Common myeloid progenitor, CD34-positive (primary cell): ENCODE results near the gene TFB2M. TPM values are rescaled to one million over a fixed set of nuclear protein-coding genes. Genes with fewer than 3 reads are reported as not detected.
"Not testable (repeated sequence)": the region's sequence is repeated elsewhere in the genome, so short reads cannot be mapped to it uniquely, and the experiment has no call there.

Experiments
- CTCF ChIA-PET: fragments of 350-600 bp; sonication (Branson Sonifier 250); formaldehyde crosslinking; loops from one replicate; lab custom pipeline; 2021; ENCODE audit warnings: antibody characterized with exemption; lab: Charles Lee
- POLR2A ChIA-PET: fragments of 350-600 bp; sonication (Branson Sonifier 250); formaldehyde crosslinking; loops from one replicate; lab custom pipeline; 2021; ENCODE audit warnings: antibody characterized with exemption; lab: Charles Lee
- DNase-seq, 3 donors: peaks; one replicate each; pipeline versions ENCODE4 v3.0.0 to v3.0.0-alpha.2; 2013
- H3K27ac ChIP-seq, 2 experiments: 1 replicate in 1 of 2; 2 replicates in 1 of 2; pipeline ENCODE4 v1.7.0; 2013; ENCODE audit warnings: inconsistent platforms in 2 of 2, low read length in 2 of 2, mild to moderate bottlenecking in 2 of 2, low read depth in 1 of 2, moderate library complexity in 1 of 2; ENCODE audit not compliant: severe bottlenecking in 2 of 2, insufficient read depth in 1 of 2, poor library complexity in 1 of 2
- H3K27me3 ChIP-seq, 5 experiments: replicated peaks in 2 of 5; 1 replicate in 3 of 5; 2 replicates in 2 of 5; pipeline versions ENCODE4 v1.6.1 to v1.7.0; 2013; ENCODE audit warnings: low read length in 4 of 5, mild to moderate bottlenecking in 2 of 5, moderate library complexity in 2 of 5, inconsistent platforms in 1 of 5; ENCODE audit not compliant: insufficient read depth in 5 of 5, control insufficient read depth in 4 of 5
- H3K36me3 ChIP-seq, 4 experiments: 1 replicate in 2 of 4; 2 replicates in 2 of 4; pipeline versions ENCODE4 v1.6.1 to v1.7.0; 2013; ENCODE audit warnings: low read length in 3 of 4, control low read depth in 1 of 4, mild to moderate bottlenecking in 1 of 4; ENCODE audit not compliant: control insufficient read depth in 4 of 4, insufficient read depth in 4 of 4
- H3K4me1 ChIP-seq, 4 experiments: 1 replicate in 3 of 4; 2 replicates in 1 of 4; pipeline versions ENCODE4 v1.6.1 to v1.7.1; 2013; ENCODE audit warnings: low read length in 3 of 4, mild to moderate bottlenecking in 3 of 4, control low read depth in 1 of 4, inconsistent platforms in 1 of 4, moderate library complexity in 1 of 4; ENCODE audit not compliant: control insufficient read depth in 4 of 4, insufficient read depth in 4 of 4; ENCODE audit errors: control extremely low read depth in 1 of 4
- H3K4me3 ChIP-seq, 7 experiments: 1 replicate in 4 of 7; 2 replicates in 3 of 7; pipeline versions ENCODE4 v1.5.1 to v1.7.0; 2013; ENCODE audit warnings: mild to moderate bottlenecking in 7 of 7, low read length in 6 of 7, moderate library complexity in 6 of 7, inconsistent platforms in 2 of 7, low read depth in 2 of 7, control low read depth in 1 of 7; ENCODE audit not compliant: insufficient read depth in 4 of 7, control insufficient read depth in 1 of 7; ENCODE audit errors: extremely low read depth in 1 of 7
- H3K9me3 ChIP-seq, 5 experiments: 1 replicate in 4 of 5; 2 replicates in 1 of 5; pipeline versions ENCODE4 v1.6.1 to v1.7.1; 2013; ENCODE audit warnings: low read length in 4 of 5, mild to moderate bottlenecking in 2 of 5, inconsistent platforms in 1 of 5, low read depth in 1 of 5, moderate library complexity in 1 of 5; ENCODE audit not compliant: control insufficient read depth in 4 of 5, insufficient read depth in 2 of 5; ENCODE audit errors: control extremely low read depth in 1 of 5
- WGBS: methylation state at CpG from one replicate; pipeline ENCODE4 v1.1.5; 2013; ENCODE audit not compliant: insufficient coverage; 5-methylcytosine and 5-hydroxymethylcytosine counted together
- polyA plus RNA-seq: library from polyadenylated mRNA; unstranded; fragments of 120-200 nt; gene quantifications from one replicate; pipeline ENCODE4 v1.2.1, GENCODE V29; 2013

TFB2M gene
- polyA plus RNA-seq = 19.5 TPM

GRCh38 chr1:246566128-246566812 lies at the start of gene TFB2M, which contains the start of gene CNST:
Gene TFB2M, minus strand, starts transcription at chr1:246566261. Its CDS starts 123 bp downstream, at chr1:246566138.
Gene CNST, plus strand, starts transcription at chr1:246566456. Its CDS starts 25,107 bp downstream, at chr1:246591563.
- H3K27me3 ChIP-seq = no peaks in the 10 kb centered on the region
- peak within 1 kb of the TSS; percentile 92 to 96 for H3K27ac ChIP-seq
- peaks cover 29 to 52% (median 43%) of the 10 kb centered on the region in 4 experiments for H3K4me1 ChIP-seq
- ChIA-PET POLR2A (interaction anchor here (0.9 to 3.1 kb wide), 3 partner anchors 9 to 43 kb away, joined by 3 to 19 read pairs (median 3); no protein-coding TSS in a partner anchor), CTCF (interaction anchor here (0.6 to 2.1 kb wide), 11 partner anchors 10 to 441 kb away, joined by 3 to 12 read pairs (median 3); no protein-coding TSS in a partner anchor)
- peak within 1 kb of the TSS; percentile 89 to 100 (median 98) for H3K4me3 ChIP-seq
- peaks cover 2 to 15% (median 8%) of the 10 kb centered on the region in 4 experiments for H3K36me3 ChIP-seq
- DNase-seq = peak; percentile 98 to 99 (median 98)
- H3K9me3 ChIP-seq = no peaks in the 10 kb centered on the region
- WGBS = under 1% methylated on average over 56 of the region's 62 CpGs

GRCh38 chr1:246613096-246613758 lies 47.2 kb upstream of the TFB2M start:
- DNase-seq = no peak
- Histone ChIP-seq H3K36me3 (peaks cover 0 to 11% (median 4%) of the 10 kb centered on the region in 4 experiments), H3K27ac (no peak overlapping the region), H3K9me3 (no peaks in the 10 kb centered on the region), H3K4me3 (no peak overlapping the region), H3K4me1 (peaks cover 4 to 25% (median 11%) of the 10 kb centered on the region in 4 experiments), H3K27me3 (no peaks in the 10 kb centered on the region)
- POLR2A ChIA-PET = interaction anchor here (1.1 kb wide), 1 partner anchor 46 kb away, joined by 3 read pairs; no protein-coding TSS in a partner anchor
- 81% methylated on average over 4 of the region's 6 CpGs for WGBS
- CTCF ChIA-PET = interaction anchor here (0.8 to 0.9 kb wide), 3 partner anchors 30 to 116 kb away, joined by 3 to 4 read pairs (median 3); no protein-coding TSS in a partner anchor

- WGBS = 10% methylated on average over 2 of the region's 4 CpGs
- POLR2A ChIA-PET = interaction anchor here (0.5 to 1.0 kb wide), 2 partner anchors 12 to 44 kb away, joined by 3 to 5 read pairs; partner anchors contain the start of genes CNST and TFB2M
- H3K9me3 ChIP-seq = no peaks in the 10 kb centered on the region
- DNase-seq = peak in 1 of 3 donors; percentile 21
- no peak overlapping the region for H3K4me3 ChIP-seq
- CTCF ChIA-PET = interaction anchor here (3.7 kb wide), 1 partner anchor 13 kb away, joined by 11 read pairs; no protein-coding TSS in a partner anchor
- peaks cover 4 to 25% (median 11%) of the 10 kb centered on the region in 4 experiments for H3K4me1 ChIP-seq
- peak overlapping the region in 1 of 2 experiments; percentile 45 for H3K27ac ChIP-seq
- peaks cover 0 to 10% (median 8%) of the 10 kb centered on the region in 4 experiments for H3K36me3 ChIP-seq
- no peaks in the 10 kb centered on the region for H3K27me3 ChIP-seq
Measured at GRCh38 chr1:246609632-246610031, 43.6 kb upstream of the TFB2M start.

GRCh38 chr1:246608616-246609376 lies 42.7 kb upstream of the TFB2M start:
- CTCF ChIA-PET = interaction anchor here (0.6 to 3.7 kb wide), 3 partner anchors 9 to 30 kb away, joined by 3 to 11 read pairs (median 5); no protein-coding TSS in a partner anchor
- Histone ChIP-seq H3K27me3 (no peaks in the 10 kb centered on the region), H3K9me3 (no peaks in the 10 kb centered on the region), H3K36me3 (peaks cover 0 to 12% (median 9%) of the 10 kb centered on the region in 4 experiments), H3K4me3 (no peak overlapping the region), H3K4me1 (peaks cover 4 to 25% (median 11%) of the 10 kb centered on the region in 4 experiments), H3K27ac (no peak overlapping the region)
- WGBS = 94% methylated on average over 10 of the region's 18 CpGs
- POLR2A ChIA-PET = interaction anchor here (0.5 to 1.0 kb wide), 3 partner anchors 11 to 43 kb away, joined by 3 to 5 read pairs (median 3); partner anchors contain the start of genes CNST and TFB2M
- peak; percentile 39 to 64 (median 62) for DNase-seq

- WGBS = 86% methylated on average over 13 of the region's 19 CpGs
- CTCF ChIA-PET = interaction anchor here (3.7 kb wide), 1 partner anchor 11 kb away, joined by 11 read pairs; no protein-coding TSS in a partner anchor
Measured at GRCh38 chr1:246607462-246607861, 41.4 kb upstream of the TFB2M start.

GRCh38 chr1:246605231-246605630 lies 39.2 kb upstream of the TFB2M start:
- H3K27ac ChIP-seq, H3K4me3 ChIP-seq, DNase-seq, H3K27me3 ChIP-seq, POLR2A ChIA-PET, H3K9me3 ChIP-seq, CTCF ChIA-PET: not testable (repeated sequence)
- 97% methylated on average over 19 of the region's 19 CpGs for WGBS
- Histone ChIP-seq H3K4me1 (peaks cover 4 to 23% (median 9%) of the 10 kb centered on the region in 4 experiments), H3K36me3 (peaks cover 0 to 20% (median 12%) of the 10 kb centered on the region in 4 experiments)

More at GRCh38 chr1:246607462-246607861, 41.4 kb upstream of the TFB2M start:
- Histone ChIP-seq H3K27ac (no peak overlapping the region), H3K27me3 (no peaks in the 10 kb centered on the region), H3K4me1 (peaks cover 4 to 21% (median 11%) of the 10 kb centered on the region in 4 experiments), H3K4me3 (no peak overlapping the region), H3K36me3 (peaks cover 0 to 16% (median 14%) of the 10 kb centered on the region in 4 experiments), H3K9me3 (peaks cover 0 to 4% (median 0%) of the 10 kb centered on the region in 5 experiments)
- POLR2A ChIA-PET = no interaction called here
- no peak for DNase-seq
